Measurements from ENCODE around the gene CTSS. TPM values are rescaled to one million over a fixed set of nuclear protein-coding genes. Genes with fewer than 3 reads are reported as not detected.
"Not testable (repeated sequence)": the region's sequence is repeated elsewhere in the genome, so short reads cannot be mapped to it uniquely, and the experiment has no call there.

Gene CTSS
- total RNA-seq, 1 experiment from 2014 or later = not detected

DNA sequence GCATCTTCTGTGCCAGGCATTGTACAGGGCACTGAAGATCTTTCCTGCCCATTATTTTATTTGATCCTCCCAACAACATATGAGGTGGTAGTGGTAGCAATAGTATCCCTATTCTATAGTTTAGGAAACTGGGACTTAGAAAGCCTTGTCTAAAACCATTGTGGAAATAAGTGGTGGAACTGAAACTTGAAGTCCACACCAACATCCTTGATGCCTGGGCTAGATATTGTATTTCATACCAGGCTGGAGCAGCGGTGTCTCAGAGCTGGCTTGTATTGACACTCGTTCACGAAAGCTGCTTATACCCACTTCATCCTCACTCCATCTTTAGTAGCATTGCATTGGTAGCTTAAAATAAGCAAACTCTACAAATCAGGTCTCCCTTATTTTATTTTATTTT is 9.7 kb upstream of the CTSS start:
- TF ChIP-seq EZH2phosphoT487 (IDR thresholded peaks at IDR 0.05; ENCODE audit: borderline replicate concordance, low read length) (no peak), EZH2 (IDR thresholded peaks at IDR 0.05; ENCODE audit: low read length, unreplicated experiment) (no peak)
- Histone ChIP-seq H3K9me3 (ENCODE audit: low read length) (no peaks in the 10 kb centered on the region), H3K4me2 (ENCODE audit: low read length) (no peak overlapping the region), H3K27me3 (ENCODE audit: low read length) (no peaks in the 10 kb centered on the region), H2AFZ (ENCODE audit: low read length) (no peak overlapping the region), H3K9ac (ENCODE audit: low read length) (no peak overlapping the region), H3K36me3 (ENCODE audit: low read depth, low read length) (no peaks in the 10 kb centered on the region), H3K4me3 (ENCODE audit: low read length) (no peak overlapping the region), H3K27ac (ENCODE audit: low read length) (no peak overlapping the region), H3K4me1 (ENCODE audit: insufficient read depth, low read length) (peaks cover 3% of the 10 kb centered on the region; the same call in 1 of the 2 replicates), H3K9me2 (replicated peaks; ENCODE audit: low read length) (no peaks in the 10 kb centered on the region), H3K79me2 (ENCODE audit: low read length) (no peaks in the 10 kb centered on the region), H3F3A (ENCODE audit: low read length, unreplicated experiment) (no peaks in the 10 kb centered on the region), H4K20me1 (ENCODE audit: low read length) (no peaks in the 10 kb centered on the region)
- ChIA-PET CTCF (interaction anchor here (0.6 kb wide), 1 partner anchor 68 kb away, joined by 3 read pairs; no protein-coding TSS in a partner anchor), POLR2A (ENCODE audit: unreplicated experiment) (interaction anchor here (0.6 kb wide), 1 partner anchor 196 kb away, joined by 4 read pairs; no protein-coding TSS in a partner anchor)
- intact Hi-C loops (cut with micrococcal nuclease) = no loop called here
- ATAC-seq = no peak
- no peak for DNase-seq
- BruUV-seq (replicated peaks) = no TSS peak

GRCh38 chr1:150772326-150772725 is 6.7 kb upstream of the CTSS start:
- Histone ChIP-seq H3K9me3 (ENCODE audit: low read length) (no peaks in the 10 kb centered on the region), H3K36me3 (ENCODE audit: low read depth, low read length) (no peaks in the 10 kb centered on the region), H3K9ac (ENCODE audit: low read length) (no peak overlapping the region), H3K9me2 (replicated peaks; ENCODE audit: low read length) (no peaks in the 10 kb centered on the region), H3K27ac (ENCODE audit: low read length) (no peak overlapping the region), H4K20me1 (ENCODE audit: low read length) (no peaks in the 10 kb centered on the region), H2AFZ (ENCODE audit: low read length) (no peak overlapping the region), H3K4me3 (ENCODE audit: low read length) (no peak overlapping the region), H3K79me2 (ENCODE audit: low read length) (no peaks in the 10 kb centered on the region), H3K27me3 (ENCODE audit: low read length) (no peaks in the 10 kb centered on the region), H3F3A (ENCODE audit: low read length, unreplicated experiment) (no peaks in the 10 kb centered on the region), H3K4me1 (ENCODE audit: insufficient read depth, low read length) (peaks cover 3% of the 10 kb centered on the region; the same call in 1 of the 2 replicates), H3K4me2 (ENCODE audit: low read length) (no peak overlapping the region)
- DNase-seq (no peak), ATAC-seq (no peak)
- BruUV-seq (replicated peaks) = no TSS peak
- CTCF ChIA-PET = no interaction called here
- POLR2A ChIA-PET (ENCODE audit: unreplicated experiment) = no interaction called here
- no peak for TF ChIP-seq EZH2phosphoT487 (IDR thresholded peaks at IDR 0.05; ENCODE audit: borderline replicate concordance, low read length)
- TF ChIP-seq EZH2 (IDR thresholded peaks at IDR 0.05; ENCODE audit: low read length, unreplicated experiment) = no peak
- TF ChIP-seq, protein P1, sequence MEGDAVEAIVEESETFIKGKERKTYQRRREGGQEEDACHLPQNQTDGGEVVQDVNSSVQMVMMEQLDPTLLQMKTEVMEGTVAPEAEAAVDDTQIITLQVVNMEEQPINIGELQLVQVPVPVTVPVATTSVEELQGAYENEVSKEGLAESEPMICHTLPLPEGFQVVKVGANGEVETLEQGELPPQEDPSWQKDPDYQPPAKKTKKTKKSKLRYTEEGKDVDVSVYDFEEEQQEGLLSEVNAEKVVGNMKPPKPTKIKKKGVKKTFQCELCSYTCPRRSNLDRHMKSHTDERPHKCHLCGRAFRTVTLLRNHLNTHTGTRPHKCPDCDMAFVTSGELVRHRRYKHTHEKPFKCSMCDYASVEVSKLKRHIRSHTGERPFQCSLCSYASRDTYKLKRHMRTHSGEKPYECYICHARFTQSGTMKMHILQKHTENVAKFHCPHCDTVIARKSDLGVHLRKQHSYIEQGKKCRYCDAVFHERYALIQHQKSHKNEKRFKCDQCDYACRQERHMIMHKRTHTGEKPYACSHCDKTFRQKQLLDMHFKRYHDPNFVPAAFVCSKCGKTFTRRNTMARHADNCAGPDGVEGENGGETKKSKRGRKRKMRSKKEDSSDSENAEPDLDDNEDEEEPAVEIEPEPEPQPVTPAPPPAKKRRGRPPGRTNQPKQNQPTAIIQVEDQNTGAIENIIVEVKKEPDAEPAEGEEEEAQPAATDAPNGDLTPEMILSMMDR (conservative IDR thresholded peaks at IDR 0.05; ENCODE audit: low read depth, low read length) = no peak
- intact Hi-C loops (cut with micrococcal nuclease) = no loop called here

- H3K4me2 ChIP-seq (ENCODE audit: low read length); H3K79me2 ChIP-seq (ENCODE audit: low read length); H4K20me1 ChIP-seq (ENCODE audit: low read length); H3K9ac ChIP-seq (ENCODE audit: low read length); H3K4me3 ChIP-seq (ENCODE audit: low read length); intact Hi-C loops (cut with micrococcal nuclease); H3F3A ChIP-seq (ENCODE audit: low read length, unreplicated experiment); H3K36me3 ChIP-seq (ENCODE audit: low read depth, low read length); BruUV-seq (replicated peaks); H3K9me2 ChIP-seq (replicated peaks; ENCODE audit: low read length); DNase-seq; H3K27me3 ChIP-seq (ENCODE audit: low read length); POLR2A ChIA-PET (ENCODE audit: unreplicated experiment); CTCF ChIA-PET; H3K9me3 ChIP-seq (ENCODE audit: low read length); H2AFZ ChIP-seq (ENCODE audit: low read length); ATAC-seq; H3K27ac ChIP-seq (ENCODE audit: low read length): not testable (repeated sequence)
- H3K4me1 ChIP-seq (ENCODE audit: insufficient read depth, low read length) = peaks cover 16% of the 10 kb centered on the region
Observed at GRCh38 chr1:150767704-150768103, 2.1 kb upstream of the CTSS start.

DNA sequence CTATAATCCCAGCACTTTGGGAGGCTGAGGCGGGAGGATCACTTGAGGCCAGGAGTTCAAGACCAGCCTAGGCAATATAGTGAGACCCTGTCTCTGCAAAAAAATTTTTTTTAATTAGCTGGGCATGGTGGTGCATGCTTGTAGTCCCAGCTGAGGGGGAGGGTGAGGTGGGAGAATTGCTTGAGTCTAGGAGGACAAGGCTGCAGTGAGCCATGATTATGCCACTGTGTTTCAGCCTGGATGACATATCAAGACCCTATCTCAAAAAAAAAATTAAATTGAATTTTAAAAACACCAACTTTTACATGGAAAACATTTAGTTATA is 361 bp upstream of the CTSS start:
- not testable (repeated sequence) for H3K79me2 ChIP-seq (ENCODE audit: low read length)
- CTCF ChIA-PET = interaction anchor here (0.6 kb wide), 1 partner anchor 42 kb away, joined by 4 read pairs; no protein-coding TSS in a partner anchor

More for the DNA sequence above, 361 bp upstream of the CTSS start:
- H3K36me3 ChIP-seq (ENCODE audit: low read depth, low read length); DNase-seq; ATAC-seq; H3K27ac ChIP-seq (ENCODE audit: low read length); H3K9me2 ChIP-seq (replicated peaks; ENCODE audit: low read length); H3K4me3 ChIP-seq (ENCODE audit: low read length); intact Hi-C loops (cut with micrococcal nuclease); BruUV-seq (replicated peaks); H3K27me3 ChIP-seq (ENCODE audit: low read length); H3K9me3 ChIP-seq (ENCODE audit: low read length); H3K9ac ChIP-seq (ENCODE audit: low read length); H3K4me2 ChIP-seq (ENCODE audit: low read length); H4K20me1 ChIP-seq (ENCODE audit: low read length); H3F3A ChIP-seq (ENCODE audit: low read length, unreplicated experiment): not testable (repeated sequence)
- Histone ChIP-seq H2AFZ (ENCODE audit: low read length) (0 out of 2 replicates have a peak overlapping the region, but pooled peaks have one; percentile 61), H3K4me1 (ENCODE audit: insufficient read depth, low read length) (peaks cover 16% of the 10 kb centered on the region)
- POLR2A ChIA-PET (ENCODE audit: unreplicated experiment) = interaction anchor here (0.6 kb wide), 1 partner anchor 177 kb away, joined by 3 read pairs; no protein-coding TSS in a partner anchor

All from PC-3 (cell line).